HG02885 (cell line): ENCODE data around the gene PPP2R2D.
"Not testable (repeated sequence)": the region's sequence is repeated elsewhere in the genome, so short reads cannot be mapped to it uniquely, and the experiment has no call there.

Experiments
- ATAC-seq: cut with Tn5 transposase; IDR thresholded peaks from one replicate; pipeline ENCODE4 v1.9.1; 2021; ENCODE audit warnings: mild to moderate bottlenecking; ENCODE audit not compliant: unreplicated experiment, poor library complexity

The PPP2R2D gene

DNA sequence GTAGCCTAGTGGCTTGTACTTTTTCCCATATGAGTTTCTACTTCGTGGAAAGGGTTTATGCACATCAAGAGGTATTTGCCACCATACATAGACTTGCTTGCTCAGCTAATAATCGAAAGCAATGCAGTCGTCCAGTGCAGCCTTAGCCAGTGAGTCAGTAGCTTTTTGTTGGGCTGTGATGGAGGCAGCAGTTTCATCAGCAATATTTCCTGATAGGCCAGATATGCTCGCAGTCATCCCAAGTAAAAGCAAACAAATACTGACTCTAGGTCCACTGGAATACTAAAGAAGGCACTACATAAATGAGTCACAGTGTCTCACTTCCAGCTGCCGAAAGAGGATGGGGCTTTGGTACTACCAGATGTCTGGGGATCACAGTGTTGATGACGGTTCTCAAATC is 83.0 kb downstream of the PPP2R2D start:
- no peak for ATAC-seq

DNA sequence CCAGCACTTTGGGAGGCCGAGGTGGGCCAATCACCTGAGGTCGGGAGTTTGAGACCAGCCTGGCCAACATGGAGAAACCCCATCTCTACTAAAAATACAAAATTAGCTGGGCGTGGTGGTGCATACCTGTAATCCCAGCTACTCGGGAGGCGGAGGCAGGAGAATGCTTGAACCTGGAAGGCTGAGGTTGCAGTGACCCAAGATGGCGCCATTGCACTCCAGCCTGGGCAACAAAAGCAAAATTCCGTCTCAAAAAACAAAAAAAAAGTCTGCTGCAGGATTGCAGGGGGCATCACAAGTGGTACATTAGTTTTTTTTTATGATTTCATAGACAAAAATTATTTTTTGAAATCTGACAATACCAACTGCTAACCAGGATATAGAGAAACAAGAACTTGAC is 86.0 kb downstream of the PPP2R2D start:
- ATAC-seq: not testable (repeated sequence)

DNA sequence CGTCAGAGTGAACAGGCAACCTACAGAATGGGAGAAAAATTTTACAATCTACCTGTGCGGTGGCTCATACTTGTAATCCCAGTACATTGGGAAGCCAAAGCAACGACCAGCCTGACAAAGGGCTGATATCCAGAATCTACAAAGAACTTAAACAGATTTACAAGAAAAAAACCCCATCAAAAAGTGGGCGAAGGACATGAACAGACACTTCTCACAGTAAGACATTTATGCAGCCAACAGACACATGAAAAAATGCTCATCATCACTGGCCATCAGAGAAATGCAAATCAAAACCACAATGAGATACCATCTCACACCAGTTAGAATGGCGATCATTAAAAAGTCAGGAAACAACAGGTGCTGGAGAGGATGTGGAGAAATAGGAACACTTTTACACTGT is 86.5 kb downstream of the PPP2R2D start:
- not testable (repeated sequence) for ATAC-seq

DNA sequence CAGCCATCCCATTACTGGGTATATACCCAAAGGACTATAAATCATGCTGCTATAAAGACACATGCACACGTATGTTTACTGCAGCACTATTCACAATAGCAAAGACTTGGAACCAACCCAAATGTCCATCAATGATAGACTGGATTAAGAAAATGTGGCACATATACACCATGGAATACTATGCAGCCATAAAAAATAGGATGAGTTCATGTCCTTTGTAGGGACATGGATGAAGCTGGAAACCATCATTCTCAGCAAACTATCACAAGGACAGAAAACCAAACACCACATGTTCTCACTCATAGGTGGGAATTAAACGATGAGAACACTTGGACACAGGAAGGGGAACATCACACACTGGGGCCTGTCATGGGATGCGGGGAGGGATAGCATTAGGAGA is 87.0 kb downstream of the PPP2R2D start:
- not testable (repeated sequence) for ATAC-seq

DNA sequence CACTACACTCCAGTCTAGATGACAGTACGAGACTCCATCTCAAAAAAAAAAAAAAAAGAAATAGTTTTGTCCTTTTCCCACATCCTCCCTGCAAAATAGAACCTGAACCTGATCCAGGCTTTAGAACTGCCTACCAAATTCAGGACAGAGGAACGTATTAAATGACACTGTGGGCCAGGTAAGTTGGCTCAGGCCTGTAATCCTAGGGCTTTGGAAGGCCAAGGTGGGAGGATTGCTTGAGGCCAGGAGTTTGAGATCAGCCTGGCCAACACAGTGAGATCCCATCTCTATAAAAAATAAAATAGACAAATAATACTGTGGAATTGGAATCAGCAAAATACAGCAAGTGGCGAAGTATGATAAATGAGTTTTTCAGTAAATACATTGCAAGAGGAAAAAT is 90.9 kb downstream of the PPP2R2D start:
- no peak for ATAC-seq

DNA sequence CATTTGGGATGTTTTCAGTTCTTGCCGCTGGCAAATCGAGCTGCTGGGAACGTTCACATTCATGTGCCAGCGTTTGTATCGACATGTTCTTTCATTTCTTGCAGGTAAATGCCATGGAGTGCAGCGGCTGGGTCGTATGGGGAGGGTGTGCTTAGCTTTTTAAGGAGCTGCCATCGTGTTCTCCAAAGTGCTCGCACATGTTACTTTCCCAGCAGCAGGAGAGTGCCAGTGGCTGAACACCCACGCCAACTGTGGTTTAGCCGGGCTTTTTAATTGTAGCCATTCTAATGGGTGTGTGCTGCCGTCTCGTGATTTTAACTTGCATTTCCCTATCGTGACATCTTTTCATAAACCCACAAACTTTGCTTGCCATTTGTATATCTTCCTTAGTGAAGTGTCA is 92.5 kb downstream of the PPP2R2D start:
- ATAC-seq: no peak

DNA sequence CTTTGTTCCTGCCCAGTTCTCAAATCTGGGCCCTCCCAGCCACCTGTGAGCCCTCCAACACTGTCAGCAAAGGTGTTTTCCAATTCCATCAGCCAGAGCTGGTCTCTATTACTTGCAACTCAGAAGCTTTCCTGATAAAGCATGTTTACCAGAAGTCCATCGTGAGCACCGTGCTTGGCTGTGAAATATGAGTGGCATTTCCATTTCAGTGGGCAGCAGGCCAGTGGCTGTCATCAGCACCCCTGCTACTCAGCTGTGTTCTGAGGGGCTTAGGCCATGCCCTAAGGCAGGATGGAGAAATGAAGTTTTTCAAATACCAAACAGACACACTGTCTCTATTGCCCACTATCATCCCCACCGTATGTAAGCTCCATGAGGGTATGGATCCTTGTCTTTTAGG is 93.6 kb downstream of the PPP2R2D start:
- ATAC-seq: no peak

DNA sequence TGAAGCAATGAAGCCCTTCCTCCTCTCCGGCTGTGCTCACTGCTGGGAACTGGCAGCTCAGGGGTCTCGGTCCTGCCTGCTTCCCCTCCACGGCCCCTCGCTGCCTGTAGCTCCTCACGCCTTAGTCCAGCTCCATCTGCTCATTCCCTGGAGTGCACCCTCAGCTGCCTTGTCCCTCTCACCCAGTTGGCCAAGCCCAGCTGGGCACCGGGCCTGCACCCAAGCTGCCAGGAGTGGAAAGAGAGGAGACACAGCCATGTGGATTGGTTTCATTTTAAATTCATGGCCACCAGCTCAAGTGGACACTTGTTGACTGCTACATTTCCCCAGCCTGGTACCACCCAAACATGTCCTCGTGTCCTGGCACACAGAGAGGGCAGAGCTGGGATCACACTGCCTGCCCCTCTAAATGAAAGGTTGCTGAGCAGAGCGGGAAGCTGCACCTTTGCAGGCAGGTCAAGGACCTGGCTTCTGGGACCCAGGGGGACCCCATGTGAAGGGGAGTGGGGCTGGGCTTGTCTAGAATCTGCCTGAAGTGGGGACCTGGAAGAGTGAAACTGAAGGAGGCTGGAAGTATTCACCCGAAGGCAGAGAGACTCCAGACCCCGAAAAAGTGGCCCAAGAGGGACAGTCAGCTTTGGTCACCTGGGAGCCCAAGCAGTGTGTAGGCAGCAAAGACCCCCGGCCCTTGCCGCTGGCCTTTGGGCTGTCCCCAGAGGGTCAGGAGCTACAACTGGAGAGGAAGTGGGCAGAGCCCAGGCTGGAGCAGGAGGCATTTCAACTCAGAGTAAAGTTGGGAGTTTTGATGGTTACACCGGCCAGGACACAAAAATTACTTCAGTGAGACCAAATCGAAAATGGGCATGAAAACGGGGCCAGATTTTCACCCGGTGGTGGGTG is 95.9 kb downstream of the PPP2R2D start:
- ATAC-seq: no peak

DNA sequence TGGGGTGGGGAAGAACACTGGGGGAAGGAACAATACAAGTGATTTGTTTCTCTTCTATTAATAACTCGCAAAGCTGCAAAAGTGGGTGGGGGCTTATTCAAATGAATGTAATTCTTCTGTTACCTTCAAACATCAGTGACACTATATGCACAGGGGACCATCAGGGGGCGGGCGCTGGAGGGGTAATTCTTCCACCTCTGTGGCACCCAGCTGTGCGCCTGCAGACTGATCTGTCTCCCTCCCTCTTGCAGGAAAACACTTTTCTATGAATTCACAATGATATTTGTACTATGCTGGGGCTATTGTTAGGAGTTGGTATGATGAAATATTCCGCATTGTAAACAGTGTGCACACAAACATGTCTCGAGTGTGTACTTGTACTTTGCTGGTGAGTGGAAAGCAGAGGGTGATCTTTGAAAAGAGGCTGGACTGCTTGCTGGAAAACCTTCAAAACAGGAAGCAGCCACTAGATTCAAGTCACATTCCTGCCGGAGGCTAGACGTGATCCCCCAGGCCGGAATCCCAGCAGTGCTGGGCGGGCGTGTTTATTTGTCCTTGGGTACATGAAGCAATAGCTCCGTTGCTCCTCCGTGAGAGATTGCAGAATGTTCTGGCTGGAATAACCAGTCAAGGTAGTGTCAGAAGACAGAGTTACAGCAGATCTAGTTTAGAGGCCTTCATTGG is 96.7 kb downstream of the PPP2R2D start:
- no peak for ATAC-seq

DNA sequence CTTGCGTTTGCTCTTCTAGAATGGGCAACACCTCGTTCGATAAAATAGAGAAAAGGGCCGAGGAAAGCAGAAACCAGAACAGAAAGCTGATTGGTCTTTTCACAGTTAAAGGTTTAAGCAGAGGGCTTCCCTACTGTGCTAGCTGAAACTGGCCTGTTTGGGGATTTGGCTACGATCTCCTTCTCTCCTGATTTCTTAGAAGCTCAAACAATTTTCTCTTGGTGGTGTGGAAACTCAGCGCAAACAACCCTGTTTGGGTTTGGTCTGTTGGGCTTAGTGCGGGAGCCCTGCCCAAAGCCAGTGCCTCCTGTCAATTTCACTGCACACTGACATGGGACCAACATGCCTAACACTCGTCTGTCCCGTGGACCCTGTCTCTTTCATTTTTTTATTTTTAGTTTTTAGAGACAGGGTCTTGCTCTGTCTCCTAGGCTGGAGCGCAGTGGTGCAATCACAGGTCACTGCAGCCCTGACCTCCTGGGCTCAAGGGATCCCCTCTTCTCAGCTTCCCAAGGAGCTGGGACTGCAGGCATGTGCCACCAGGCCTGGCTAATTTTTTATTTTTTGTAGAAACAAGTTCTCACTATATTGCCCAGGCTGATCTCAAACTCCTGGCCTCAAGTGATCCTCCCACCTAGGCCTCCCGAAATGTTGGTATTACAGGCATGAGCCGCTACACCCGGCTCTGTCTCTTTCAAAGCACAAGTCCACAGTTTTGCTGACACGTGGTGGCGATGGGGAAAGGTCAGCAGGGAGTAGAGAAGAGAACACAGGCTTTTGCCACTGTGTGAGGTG is 97.4 kb downstream of the PPP2R2D start:
- no peak for ATAC-seq

DNA sequence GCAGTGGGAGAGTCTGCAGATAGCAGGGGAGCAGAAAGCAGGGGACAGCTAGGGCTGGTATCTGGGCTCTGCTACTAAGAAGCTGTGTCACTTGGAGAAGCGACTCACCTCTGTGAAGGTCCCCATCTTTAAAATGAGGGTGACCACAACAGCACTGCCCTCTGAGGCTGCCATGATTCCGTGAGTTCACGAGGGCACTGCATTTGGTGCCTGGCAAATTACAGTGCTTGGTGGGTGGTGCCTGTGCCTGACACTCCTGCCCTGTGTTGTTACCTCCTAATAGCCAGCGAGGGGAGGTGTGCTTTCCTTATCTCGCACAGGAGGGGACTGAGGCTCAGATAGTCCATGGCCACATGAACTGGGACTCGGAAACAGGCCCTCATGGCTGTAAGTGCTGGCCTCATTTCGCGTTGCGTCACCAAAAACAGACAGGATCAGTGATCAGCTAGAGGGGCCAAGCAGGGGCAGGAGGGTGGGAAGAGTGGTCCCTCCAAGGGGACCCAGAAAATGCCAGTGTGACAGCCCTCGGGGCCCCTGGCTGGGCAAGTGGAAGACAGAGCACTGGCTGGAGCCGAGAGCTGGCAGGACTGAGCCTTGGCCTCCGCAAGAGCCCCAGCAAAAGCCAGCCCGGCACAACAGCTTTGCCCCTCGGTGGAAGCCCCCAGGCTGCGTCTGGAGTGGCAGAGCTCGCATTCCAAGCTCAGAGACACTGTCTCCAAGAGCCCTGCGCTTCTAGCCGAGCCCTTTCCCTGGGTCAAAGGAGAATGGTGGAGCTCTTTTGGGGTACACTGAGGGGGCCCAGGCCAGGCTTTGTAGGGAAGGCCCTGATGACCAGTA is 98.3 kb downstream of the PPP2R2D start:
- ATAC-seq: no peak

DNA sequence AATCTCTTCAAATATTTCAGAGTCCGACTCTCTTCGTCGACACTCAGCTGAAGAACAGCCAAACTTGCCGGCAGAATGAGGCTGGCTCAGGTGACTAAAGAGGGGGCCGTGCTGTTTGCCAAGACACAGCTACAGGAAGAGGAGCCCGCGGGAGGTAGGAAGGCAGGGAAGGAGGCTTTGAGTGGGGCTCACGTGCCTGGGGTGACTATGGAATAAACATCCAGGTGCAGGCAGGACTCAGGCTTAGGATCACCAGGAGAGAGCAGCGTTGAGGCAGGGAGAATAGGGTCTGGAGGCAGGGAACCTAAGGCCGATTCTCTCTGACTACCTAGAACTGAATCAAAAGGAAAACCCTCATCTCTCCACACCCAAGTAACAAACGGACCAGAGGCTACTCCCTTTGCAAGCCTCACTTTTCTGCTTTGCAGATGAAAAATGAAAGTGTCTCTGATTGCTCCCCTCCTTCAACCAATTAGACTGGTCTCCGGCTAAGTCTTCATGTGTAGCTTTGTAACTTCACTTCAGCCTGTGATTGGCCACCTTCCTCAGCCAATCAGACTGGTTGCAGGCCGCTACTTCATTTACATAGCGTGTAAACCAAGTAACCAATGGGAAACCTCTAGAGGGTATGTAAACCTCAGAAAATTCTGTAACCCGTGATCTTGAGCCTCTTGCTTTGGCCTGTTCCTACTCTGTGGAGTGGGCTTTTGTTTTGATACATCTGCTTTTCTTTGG is 100.6 kb downstream of the PPP2R2D start:
- no peak for ATAC-seq

DNA sequence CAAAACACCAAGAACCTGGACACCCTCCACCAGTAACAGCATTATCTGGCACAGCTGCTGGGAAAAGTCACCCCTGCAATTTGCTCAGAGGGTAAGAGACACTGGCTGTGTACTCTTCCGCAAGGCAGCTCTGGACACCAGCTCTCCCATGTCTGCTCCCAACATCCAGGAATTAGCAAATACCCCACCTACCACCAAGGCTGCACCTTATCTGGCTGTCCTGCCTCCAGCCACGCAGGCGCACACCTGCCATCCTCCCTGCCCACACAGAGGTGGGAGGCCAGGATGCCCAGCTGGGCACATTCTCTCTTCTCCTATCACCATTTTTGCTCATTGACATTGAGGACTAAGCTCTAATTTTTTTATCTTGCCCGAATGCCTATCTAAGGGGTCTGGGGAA is 101.2 kb downstream of the PPP2R2D start:
- no peak for ATAC-seq

DNA sequence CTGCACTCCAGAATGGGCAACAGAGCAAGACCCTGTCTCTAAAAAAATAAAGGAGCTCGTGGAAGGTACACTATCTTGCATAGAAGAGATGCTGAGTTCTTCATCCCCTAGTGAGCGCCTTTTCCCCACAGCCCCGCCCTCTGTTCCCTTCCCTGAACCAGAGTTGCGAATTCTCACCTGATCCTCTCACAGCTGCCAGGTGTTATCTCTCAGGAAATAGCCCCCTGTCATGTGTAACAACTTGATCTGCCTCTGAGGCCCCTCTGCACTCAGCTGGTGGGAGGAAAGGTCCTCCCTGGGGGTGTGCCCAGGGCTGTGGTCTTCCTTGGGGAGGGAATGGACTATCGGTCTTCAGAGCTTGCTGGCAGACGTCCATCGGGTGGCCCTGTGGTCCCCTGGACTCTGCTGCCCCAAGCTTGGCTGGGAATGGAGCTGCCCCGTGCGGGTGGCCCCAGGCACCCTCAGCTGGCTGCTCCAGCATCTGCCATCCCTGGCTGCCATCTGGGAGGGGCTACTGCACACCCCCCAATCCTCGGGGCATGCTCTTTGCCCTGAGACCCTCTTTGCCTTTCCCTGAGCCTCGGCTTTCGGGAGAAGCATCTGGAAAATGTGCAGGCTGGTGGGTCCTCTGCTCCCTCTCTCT is 102.6 kb downstream of the PPP2R2D start:
- ATAC-seq: no peak

DNA sequence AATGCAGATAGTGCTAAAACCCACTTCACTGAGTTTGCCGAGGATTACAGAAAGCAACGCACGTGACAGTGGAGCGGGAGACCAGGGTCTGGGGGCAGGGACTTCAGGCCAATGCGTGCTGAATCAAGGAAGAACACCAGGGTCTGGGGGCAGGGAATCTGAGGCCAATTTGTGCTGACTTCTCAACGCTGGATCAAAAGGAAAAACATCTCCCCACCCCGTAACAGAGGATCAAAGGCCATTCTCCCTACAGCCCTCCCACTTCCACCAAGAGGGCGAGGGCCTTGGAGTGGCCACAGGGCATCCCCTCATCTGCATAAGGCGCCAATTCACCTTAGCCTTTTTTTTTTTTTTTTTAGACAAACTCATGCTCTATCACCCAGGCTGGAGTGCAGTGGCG is 103.2 kb downstream of the PPP2R2D start:
- no peak for ATAC-seq

DNA sequence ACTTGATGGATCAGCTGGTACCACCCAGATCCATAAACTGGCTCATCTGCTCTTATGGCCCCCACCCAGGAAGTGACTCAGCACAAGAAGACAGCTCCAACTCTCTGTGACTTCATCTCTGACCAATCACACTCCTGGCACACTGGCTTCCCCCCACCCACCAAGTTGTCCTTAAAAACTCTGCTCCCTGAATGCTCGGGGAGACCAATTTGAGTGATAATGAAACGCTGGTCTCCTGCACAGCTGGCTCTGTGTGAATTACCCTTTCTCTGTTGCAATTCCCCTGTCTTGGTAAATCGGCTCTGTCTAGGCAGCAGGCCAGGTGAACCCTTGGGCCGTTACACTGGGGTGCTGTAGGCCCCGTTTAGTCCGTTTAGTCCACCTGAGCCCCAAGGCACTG is 104.3 kb downstream of the PPP2R2D start:
- ATAC-seq: no peak

DNA sequence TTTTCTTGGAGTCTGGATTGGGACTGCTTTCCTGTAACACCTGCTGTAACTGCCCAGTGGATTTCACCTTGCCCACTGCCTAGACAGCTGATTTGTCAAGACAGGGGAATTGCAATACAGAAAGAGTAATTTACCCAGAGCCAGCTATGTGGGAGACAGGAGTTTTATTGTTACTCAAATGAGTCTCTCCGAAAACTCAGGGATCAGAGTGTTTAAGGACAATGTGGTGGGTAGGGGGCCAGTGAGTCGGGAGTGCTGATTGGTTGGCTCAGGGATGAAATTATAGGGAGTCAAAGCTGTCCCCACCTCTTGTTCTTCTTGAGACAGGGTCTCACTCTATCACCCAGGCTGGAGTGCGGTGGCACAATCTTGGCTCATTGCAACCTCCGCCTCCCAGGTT is 106.2 kb downstream of the PPP2R2D start:
- no peak for ATAC-seq

DNA sequence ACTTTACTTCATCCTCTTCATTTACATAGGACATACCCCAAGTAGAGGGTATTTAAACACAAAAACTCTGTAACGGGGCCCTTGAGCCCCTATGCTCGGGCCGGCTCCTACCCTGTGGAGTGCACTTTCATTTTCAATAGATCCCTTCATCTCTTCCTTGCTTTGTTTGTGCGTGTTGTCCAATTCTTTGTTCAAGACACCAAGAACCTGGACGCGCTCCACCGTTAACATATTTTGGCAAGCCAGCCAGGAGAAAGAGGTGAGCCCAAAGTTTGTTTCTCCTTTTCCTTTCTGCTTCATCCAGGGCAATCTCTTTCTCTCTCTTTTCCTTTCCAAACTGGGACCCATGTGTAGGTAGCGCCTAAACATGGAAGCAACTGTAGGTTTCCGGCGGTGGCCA is 106.9 kb downstream of the PPP2R2D start:
- no peak for ATAC-seq
